HepG2 (cell line): ENCODE data around the gene TENT4B. TPM values are rescaled to one million over a fixed set of nuclear protein-coding genes. Genes with fewer than 3 reads are reported as not detected.

Experiments used
- ATAC-seq: fragments of 200-7000 bp; cut with Tn5 transposase; 3 replicates; pipeline ENCODE4 v1.9.1; 2020; ENCODE audit warnings: mild to moderate bottlenecking, moderate library complexity
- BruUV-seq: library from RNA; stranded (reverse); fragments of 400-500 nt; replicated peaks from 2 replicates; lab custom pipeline; 2021; lab: Mats Ljungman, UMichigan
- CTCF ChIA-PET: fragments of 300-600 bp; formaldehyde crosslinking; extraction: SDS; loops from one replicate; lab custom pipeline; 2021; ENCODE audit warnings: low total read pairs, inconsistent platforms, low intra/inter-chr PET ratio; lab: Yijun Ruan, JAX
- POLR2A ChIA-PET: fragments of 350-600 bp; sonication (Branson Sonifier 250); formaldehyde crosslinking; loops from one replicate; lab custom pipeline; 2020; ENCODE audit warnings: antibody characterized with exemption, inconsistent platforms; lab: Yijun Ruan, JAX
- DNase-seq: peaks from one replicate; pipeline ENCODE4 v3.0.0-alpha.2; 2015; ENCODE audit warnings: low spot score
- FAIRE-seq: peaks from 3 replicates; lab custom pipeline; 2011; peaks lifted over from hg19 to GRCh38; lab: Jason Lieb, UNC
- H2AFZ ChIP-seq: one replicate; pipeline ENCODE4 v1.6.1; 2011; ENCODE audit warnings: low read length, inconsistent platforms
- H3K27ac ChIP-seq: fragments of 300-600 bp; 3 replicates; pipeline ENCODE4 v1.8.0; 2011; ENCODE audit warnings: mixed run types, mild to moderate bottlenecking, mixed read lengths, low read length, inconsistent platforms; ENCODE audit not compliant: insufficient read depth; ENCODE audit errors: extremely low read length
- H3K27me3 ChIP-seq, 2 experiments: fragments of 200-600 bp in 1 of 2; 2 replicates in 1 of 2; 3 replicates in 1 of 2; pipeline versions ENCODE4 v1.6.0 to v1.8.0; 2011; ENCODE audit warnings: low read length in 2 of 2, mild to moderate bottlenecking in 2 of 2, moderate library complexity in 2 of 2, inconsistent platforms in 1 of 2; ENCODE audit not compliant: insufficient read depth in 2 of 2, control insufficient read depth in 1 of 2
- H3K36me3 ChIP-seq, 2 experiments: fragments of 200-600 bp in 1 of 2; replicated peaks in 1 of 2; 2 replicates in 1 of 2; 3 replicates in 1 of 2; pipeline versions ENCODE4 v1.5.1 to v1.8.0; 2011; ENCODE audit warnings: low read length in 2 of 2, inconsistent platforms in 1 of 2; ENCODE audit not compliant: insufficient read depth in 2 of 2, control insufficient read depth in 1 of 2
- H3K4me1 ChIP-seq: 2 replicates; pipeline ENCODE4 v1.5.1; 2012; ENCODE audit warnings: low read length, inconsistent platforms; ENCODE audit not compliant: insufficient read depth
- H3K4me2 ChIP-seq: 2 replicates; pipeline ENCODE4 v1.6.0; 2011; ENCODE audit warnings: low read depth, low read length, inconsistent platforms
- H3K4me3 ChIP-seq, 3 experiments: fragments of 200-600 bp in 1 of 3; sonication (generic), shearing (Covaris generic) in 1 of 3; replicated peaks in 1 of 3; 2 replicates each; pipeline ENCODE4 v1.5.1; 2011 to 2016; ENCODE audit warnings: low read length in 3 of 3, inconsistent platforms in 2 of 3, low read depth in 2 of 3, mild to moderate bottlenecking in 2 of 3, control low read depth in 1 of 3, mixed read lengths in 1 of 3; ENCODE audit not compliant: insufficient read depth in 1 of 3
- H3K79me2 ChIP-seq: one replicate; pipeline ENCODE4 v1.6.1; 2011; ENCODE audit warnings: low read length, inconsistent platforms; ENCODE audit not compliant: insufficient read depth
- H3K9ac ChIP-seq: 2 replicates; pipeline ENCODE4 v1.6.0; 2011; ENCODE audit warnings: mild to moderate bottlenecking, low read depth, low read length, inconsistent platforms; ENCODE audit not compliant: insufficient read depth
- H3K9me3 ChIP-seq: 2 replicates; pipeline ENCODE4 v1.5.1; 2012; ENCODE audit warnings: mild to moderate bottlenecking, low read length
- H4K20me1 ChIP-seq: 2 replicates; pipeline ENCODE4 v1.6.0; 2011; ENCODE audit warnings: inconsistent platforms, mild to moderate bottlenecking, low read length, moderate library complexity; ENCODE audit not compliant: insufficient read depth
- CBFB ChIP-seq: sonication (generic); formaldehyde crosslinking; IDR thresholded peaks from 2 replicates; pipeline ENCODE4 v1.4.0; 2020; ENCODE audit warnings: missing genetic modification reagents
- CHD4 ChIP-seq: fragments of 200-600 bp; sonication (generic); IDR thresholded peaks from 2 replicates; pipeline ENCODE4 v1.7.0; 2017; ENCODE audit warnings: mild to moderate bottlenecking, low read length, borderline replicate concordance
- ELF3 ChIP-seq: IDR thresholded peaks from 2 replicates; pipeline ENCODE4 v1.6.1; 2016; ENCODE audit warnings: missing genetic modification reagents, missing compliant biosample characterization
- IKZF1 ChIP-seq: fragments of 450-650 bp; IDR thresholded peaks from 2 replicates; pipeline ENCODE4 v1.7.1; 2016
- MAF1 ChIP-seq: sonication (generic); formaldehyde crosslinking; IDR thresholded peaks from 2 replicates; pipeline ENCODE4 v1.5.0; 2020; ENCODE audit warnings: missing genetic modification reagents, borderline replicate concordance
- MED8 ChIP-seq: sonication (generic); formaldehyde crosslinking; IDR thresholded peaks from 2 replicates; pipeline ENCODE4 v1.8.1; 2023; ENCODE audit warnings: mild to moderate bottlenecking, missing genetic modification reagents; ENCODE audit not compliant: insufficient replicate concordance
- MIER3 ChIP-seq: IDR thresholded peaks from 2 replicates; pipeline ENCODE4 v1.6.1; 2016; ENCODE audit warnings: missing compliant biosample characterization, borderline replicate concordance
- NFE2L2 ChIP-seq: fragments of 150-350 bp; IDR thresholded peaks from 2 replicates; pipeline ENCODE4 v1.6.1; 2014; ENCODE audit warnings: low read length
- RBM22 ChIP-seq: fragments of 200-400 bp; formaldehyde crosslinking; optimal IDR thresholded peaks from 2 replicates; pipeline ENCODE3; 2017; ENCODE audit warnings: mild to moderate bottlenecking, low read length, moderate library complexity
- ZNF18 ChIP-seq: sonication (generic); formaldehyde crosslinking; IDR thresholded peaks from 2 replicates; pipeline ENCODE4 v1.8.0; 2022; ENCODE audit warnings: mild to moderate bottlenecking, missing genetic modification reagents; ENCODE audit not compliant: insufficient replicate concordance
- ZNF431 ChIP-seq: sonication (generic); formaldehyde crosslinking; IDR thresholded peaks from 2 replicates; pipeline ENCODE4 v1.9.0; 2022; ENCODE audit warnings: missing genetic modification reagents, low read depth, mild to moderate bottlenecking, borderline replicate concordance
- ZNF451 ChIP-seq: sonication (generic); formaldehyde crosslinking; IDR thresholded peaks from 2 replicates; pipeline ENCODE4 v1.5.0; 2020; ENCODE audit warnings: mild to moderate bottlenecking, missing genetic modification reagents
- ZNF75D ChIP-seq: sonication (generic); formaldehyde crosslinking; IDR thresholded peaks from 2 replicates; pipeline ENCODE4 v1.8.1; 2023; ENCODE audit warnings: missing genetic modification reagents, mild to moderate bottlenecking, borderline replicate concordance
- ZNF776 ChIP-seq: sonication (generic); formaldehyde crosslinking; IDR thresholded peaks from 2 replicates; pipeline ENCODE4 v1.4.0; 2020; ENCODE audit warnings: mild to moderate bottlenecking, missing genetic modification reagents
- WGBS: methylation state at CpG from one replicate; pipeline ENCODE4 v1.1.6; 2017; ENCODE audit warnings: low lambda C conversion rate; 5-methylcytosine and 5-hydroxymethylcytosine counted together
- in situ Hi-C: cut with HindIII; loops from 2 replicates; pipeline ENCODE4 v1.10.0; 2017; ENCODE audit warnings: low pct_unique_long_range_greater_than_20kb; ENCODE audit not compliant: extremely low pct_ligation_motif_present
- intact Hi-C: fragments of 100-400 bp; cut with micrococcal nuclease; formaldehyde crosslinking; loops from one replicate; pipeline ENCODE4 v1.10.0; 2022; ENCODE audit not compliant: unreplicated experiment
- polyA plus RNA-seq, 8 experiments: library from polyadenylated mRNA; depleted of rRNA in 3 of 8; stranded (reverse) in 7 of 8; unstranded in 1 of 8; fragments of >200 nt; fragmentation: Illumina TruSeq in 4 of 8; extraction: Trizol in 4 of 8; gene quantifications; 2 replicates each; pipeline versions ENCODE4 v1.2.1 to v1.2.3, GENCODE V29; 2011 to 2016; ENCODE audit warnings: low read depth in 4 of 8, missing spikeins in 1 of 8, mixed read lengths in 1 of 8; ENCODE audit not compliant: insufficient read depth in 1 of 8
- total RNA-seq, 5 experiments: library from RNA; depleted of rRNA; stranded (reverse); fragments of >200 nt; fragmentation: Illumina TruSeq; extraction: Trizol; gene quantifications; 2 replicates each; pipeline ENCODE4 v1.2.3, GENCODE V29; 2016; ENCODE audit warnings: low read depth in 1 of 5
- TF ChIP-seq, protein P1 (sequence below): sonication (generic); formaldehyde crosslinking; IDR thresholded peaks from 2 replicates; pipeline ENCODE4 v1.4.0; 2020; ENCODE audit warnings: missing genetic modification reagents, borderline replicate concordance

Gene TENT4B
- total and polyA plus RNA-seq, 2 of the 13 experiments (the other 11 are each of a cell fraction or from before 2014, with no cell fraction given), result 15.0 to 32.8 TPM

- Histone ChIP-seq H3K9ac (no peak overlapping the region), H3K79me2 (no peaks in the 10 kb centered on the region), H3K27me3 (peaks cover 2 to 26% of the 10 kb centered on the region in 2 experiments; a peak in 3 of 5 replicates), H2AFZ (no peak overlapping the region), H3K4me2 (no peak overlapping the region), H3K4me3 (no peak overlapping the region), H3K36me3 (no peaks in the 10 kb centered on the region), H3K9me3 (no peaks in the 10 kb centered on the region), H4K20me1 (no peaks in the 10 kb centered on the region), H3K27ac (no peak overlapping the region), H3K4me1 (peaks cover 21% of the 10 kb centered on the region)
- no TSS peak for BruUV-seq
- CTCF ChIA-PET, result no interaction called here
- WGBS, result 64% methylated on average over 6 of the region's 12 CpGs
- POLR2A ChIA-PET, result no interaction called here
- DNase-seq (no peak), FAIRE-seq (no peak), ATAC-seq (no peak)
- intact Hi-C loops (no loop called here), in situ Hi-C loops (no loop called here)
- TF ChIP-seq ELF3 (CRISPR knock-in tag) (no peak), ZNF18 (no peak), ZNF75D (no peak), ZNF451 (CRISPR knock-in tag) (no peak), IKZF1 (no peak), CHD4 (no peak), NFE2L2 (no peak), MED8 (no peak), MIER3 (CRISPR knock-in tag) (no peak), ZNF776 (no peak), ZNF431 (no peak), RBM22 (no peak), CBFB (CRISPR knock-in tag) (no peak), MAF1 (CRISPR knock-in tag) (no peak)
- TF ChIP-seq, protein P1, sequence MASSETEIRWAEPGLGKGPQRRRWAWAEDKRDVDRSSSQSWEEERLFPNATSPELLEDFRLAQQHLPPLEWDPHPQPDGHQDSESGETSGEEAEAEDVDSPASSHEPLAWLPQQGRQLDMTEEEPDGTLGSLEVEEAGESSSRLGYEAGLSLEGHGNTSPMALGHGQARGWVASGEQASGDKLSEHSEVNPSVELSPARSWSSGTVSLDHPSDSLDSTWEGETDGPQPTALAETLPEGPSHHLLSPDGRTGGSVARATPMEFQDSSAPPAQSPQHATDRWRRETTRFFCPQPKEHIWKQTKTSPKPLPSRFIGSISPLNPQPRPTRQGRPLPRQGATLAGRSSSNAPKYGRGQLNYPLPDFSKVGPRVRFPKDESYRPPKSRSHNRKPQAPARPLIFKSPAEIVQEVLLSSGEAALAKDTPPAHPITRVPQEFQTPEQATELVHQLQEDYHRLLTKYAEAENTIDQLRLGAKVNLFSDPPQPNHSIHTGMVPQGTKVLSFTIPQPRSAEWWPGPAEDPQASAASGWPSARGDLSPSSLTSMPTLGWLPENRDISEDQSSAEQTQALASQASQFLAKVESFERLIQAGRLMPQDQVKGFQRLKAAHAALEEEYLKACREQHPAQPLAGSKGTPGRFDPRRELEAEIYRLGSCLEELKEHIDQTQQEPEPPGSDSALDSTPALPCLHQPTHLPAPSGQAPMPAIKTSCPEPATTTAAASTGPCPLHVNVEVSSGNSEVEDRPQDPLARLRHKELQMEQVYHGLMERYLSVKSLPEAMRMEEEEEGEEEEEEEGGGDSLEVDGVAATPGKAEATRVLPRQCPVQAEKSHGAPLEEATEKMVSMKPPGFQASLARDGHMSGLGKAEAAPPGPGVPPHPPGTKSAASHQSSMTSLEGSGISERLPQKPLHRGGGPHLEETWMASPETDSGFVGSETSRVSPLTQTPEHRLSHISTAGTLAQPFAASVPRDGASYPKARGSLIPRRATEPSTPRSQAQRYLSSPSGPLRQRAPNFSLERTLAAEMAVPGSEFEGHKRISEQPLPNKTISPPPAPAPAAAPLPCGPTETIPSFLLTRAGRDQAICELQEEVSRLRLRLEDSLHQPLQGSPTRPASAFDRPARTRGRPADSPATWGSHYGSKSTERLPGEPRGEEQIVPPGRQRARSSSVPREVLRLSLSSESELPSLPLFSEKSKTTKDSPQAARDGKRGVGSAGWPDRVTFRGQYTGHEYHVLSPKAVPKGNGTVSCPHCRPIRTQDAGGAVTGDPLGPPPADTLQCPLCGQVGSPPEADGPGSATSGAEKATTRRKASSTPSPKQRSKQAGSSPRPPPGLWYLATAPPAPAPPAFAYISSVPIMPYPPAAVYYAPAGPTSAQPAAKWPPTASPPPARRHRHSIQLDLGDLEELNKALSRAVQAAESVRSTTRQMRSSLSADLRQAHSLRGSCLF (CRISPR knock-in tag), result no peak
These were observed 122.6 kb downstream of the TENT4B start for GRCh38 chr16:50275428-50276325.
